Endothelial cell of umbilical vein (primary cell): ENCODE measurements around the gene NTMT1.

Experiments
- CTCF ChIP-seq, 2 donors: IDR thresholded peaks; 1 replicate in 1 of 2; 2 replicates in 1 of 2; pipeline ENCODE4 v1.5.1; 2011; ENCODE audit warnings: low read length in 2 of 2, mild to moderate bottlenecking in 2 of 2, moderate library complexity in 2 of 2, control low read depth in 1 of 2, inconsistent platforms in 1 of 2, low read depth in 1 of 2; ENCODE audit not compliant: insufficient read depth in 1 of 2; ENCODE audit errors: extremely low read depth in 1 of 2
- FOS ChIP-seq: IDR thresholded peaks from 2 replicates; pipeline ENCODE4 v1.6.1; 2011; ENCODE audit warnings: mild to moderate bottlenecking, low read length, moderate library complexity, borderline replicate concordance; ENCODE audit not compliant: insufficient read depth
- MAX ChIP-seq: IDR thresholded peaks from 2 replicates; pipeline ENCODE4 v1.6.1; 2011; ENCODE audit not compliant: insufficient read depth, insufficient read length
- POLR2A ChIP-seq: IDR thresholded peaks from 2 replicates; pipeline ENCODE4 v1.6.1; 2012; ENCODE audit warnings: low read depth, mild to moderate bottlenecking, control low read depth, low read length

- TF ChIP-seq CTCF (IDR thresholded peaks at IDR 0.05; ENCODE audit: extremely low read depth in 1 of 2, insufficient read depth in 1 of 2, low read depth in 1 of 2, low read length in 2 of 2) (no peak), POLR2A (no peak), MAX (no peak), FOS (no peak)
Measured at GRCh38 chr9:129671065-129671464, 45.1 kb downstream of the NTMT1 start.
